Stimulated activated CD8-positive, alpha-beta memory T cell treated with anti-CD3 and anti-CD28 coated beads, Interleukin-7, amount 100 ng/mL, for 1 hour (primary cell): ENCODE measurements around the gene ASCC1.
"Not testable (repeated sequence)": the region's sequence is repeated elsewhere in the genome, so short reads cannot be mapped to it uniquely, and the experiment has no call there.

ENCODE experiments used
- DNase-seq, 2 donors: peaks; one replicate each; pipeline ENCODE4 v3.0.0-alpha.2; 2020; ENCODE audit warnings: low read depth in 2 of 2

The ASCC1 gene

GRCh38 chr10:72126872-72127232 is 89.2 kb downstream of the ASCC1 start:
- DNase-seq: no peak

GRCh38 chr10:72126184-72126871 is 89.7 kb downstream of the ASCC1 start:
- DNase-seq: no peak

GRCh38 chr10:72124989-72125388 is 91.1 kb downstream of the ASCC1 start:
- DNase-seq: no peak

- DNase-seq: no peak
Observed at GRCh38 chr10:72124381-72124780, 91.7 kb downstream of the ASCC1 start.

- no peak for DNase-seq
Observed at GRCh38 chr10:72123616-72124015, 92.5 kb downstream of the ASCC1 start.

GRCh38 chr10:72122221-72122620 is 93.9 kb downstream of the ASCC1 start:
- no peak for DNase-seq

- DNase-seq: no peak
Observed at GRCh38 chr10:72121389-72121788, 94.7 kb downstream of the ASCC1 start.

- no peak for DNase-seq
Observed at GRCh38 chr10:72116372-72116771, 99.7 kb downstream of the ASCC1 start.

- no peak for DNase-seq
Observed at GRCh38 chr10:72114706-72115450, 101.2 kb downstream of the ASCC1 start.

GRCh38 chr10:72110673-72111401 is 105.2 kb downstream of the ASCC1 start:
- no peak for DNase-seq

GRCh38 chr10:72109636-72110157 is 106.4 kb downstream of the ASCC1 start:
- no peak for DNase-seq

- DNase-seq: no peak
Observed at GRCh38 chr10:72108830-72109635, 107.0 kb downstream of the ASCC1 start.

- DNase-seq: not testable (repeated sequence)
Observed at GRCh38 chr10:72108004-72108370, 108.1 kb downstream of the ASCC1 start.

- no peak for DNase-seq
Observed at GRCh38 chr10:72107325-72108003, 108.6 kb downstream of the ASCC1 start.

GRCh38 chr10:72106896-72107295 is 109.2 kb downstream of the ASCC1 start:
- DNase-seq: no peak

GRCh38 chr10:72106154-72106849 is 109.8 kb downstream of the ASCC1 start:
- no peak for DNase-seq

- no peak for DNase-seq
Observed at GRCh38 chr10:72105710-72106109, 110.4 kb downstream of the ASCC1 start.

GRCh38 chr10:72105098-72105475 is 111.0 kb downstream of the ASCC1 start:
- no peak for DNase-seq

GRCh38 chr10:72104472-72105097 is 111.5 kb downstream of the ASCC1 start:
- DNase-seq: no peak

- DNase-seq: no peak
Observed at GRCh38 chr10:72099600-72099921, 116.5 kb downstream of the ASCC1 start.
